ENCODE data around the gene ZNF248.
"Not testable (repeated sequence)": the region's sequence is repeated elsewhere in the genome, so short reads cannot be mapped to it uniquely, and the experiment has no call there.

DNA sequence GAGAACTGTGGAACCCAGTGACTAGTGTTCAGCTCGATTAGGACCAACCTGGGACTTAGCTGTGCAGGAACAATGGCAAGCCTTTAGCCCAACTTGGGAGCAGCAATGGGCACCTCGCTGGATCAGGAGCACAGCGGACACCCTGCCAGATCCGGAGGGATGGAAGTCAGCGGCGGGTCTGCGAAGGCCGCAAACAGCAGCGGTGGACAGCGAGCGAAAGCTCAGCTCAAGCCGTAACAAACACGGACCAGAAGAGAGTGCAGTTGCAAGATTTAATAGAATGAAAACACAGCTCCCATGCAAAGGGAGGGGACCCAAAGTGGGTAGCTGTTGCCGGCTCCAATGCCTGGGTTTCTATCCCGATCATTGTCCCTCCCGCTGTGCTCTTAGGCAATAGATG lies 1.9 kb upstream of the ZNF248 start:
- TF ChIP-seq EZH2 (IDR thresholded peaks at IDR 0.05; ENCODE audit: insufficient read depth, poor library complexity, severe bottlenecking); EZH2phosphoT487 (IDR thresholded peaks at IDR 0.05; ENCODE audit: insufficient read depth, low read depth): not testable (repeated sequence)
